HG02588 (cell line): ENCODE data around the gene CAPN13.

Experiments
- ATAC-seq: cut with Tn5 transposase; IDR thresholded peaks from one replicate; pipeline ENCODE4 v1.9.1; 2021; ENCODE audit warnings: mild to moderate bottlenecking, moderate library complexity; ENCODE audit not compliant: unreplicated experiment

CAPN13 gene

DNA sequence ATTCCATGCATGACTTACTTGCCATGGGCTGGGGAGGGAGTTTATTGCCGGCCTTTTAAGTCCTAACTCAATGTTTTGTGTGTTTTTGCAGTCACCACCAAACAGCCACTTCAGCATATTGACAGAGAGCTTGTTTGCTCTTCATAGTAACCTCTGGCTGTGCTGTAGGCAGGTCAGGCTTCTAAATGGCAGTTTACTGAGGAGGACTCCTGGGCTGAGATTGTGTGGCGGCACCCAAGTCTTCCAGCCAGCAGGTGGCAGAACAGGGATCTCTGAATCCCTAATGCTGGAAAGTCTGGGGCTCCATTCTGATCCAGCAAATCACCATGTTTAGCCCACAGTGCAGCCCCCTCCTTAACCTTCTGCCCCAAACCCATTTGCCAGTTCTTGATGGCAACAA lies 121.2 kb downstream of the CAPN13 start:
- ATAC-seq = no peak

DNA sequence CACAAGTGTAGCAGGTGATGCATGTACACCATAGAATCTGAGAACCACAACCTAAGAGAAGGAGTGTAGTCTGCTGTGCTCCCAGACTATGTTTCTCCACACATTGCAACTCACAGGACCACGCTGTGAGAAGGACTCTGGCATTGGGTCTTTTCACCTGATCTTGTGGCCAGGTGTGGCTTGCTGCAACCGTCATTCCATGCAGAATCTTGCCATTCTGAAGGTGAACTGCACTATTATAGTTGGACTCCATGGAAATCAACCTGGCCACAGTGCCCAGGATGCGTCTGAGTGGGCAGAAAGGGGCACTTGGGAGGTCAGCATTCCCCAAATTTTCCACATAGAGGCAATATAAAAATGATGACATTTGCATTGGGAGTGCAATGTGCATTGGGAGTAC lies 122.2 kb downstream of the CAPN13 start:
- no peak for ATAC-seq

DNA sequence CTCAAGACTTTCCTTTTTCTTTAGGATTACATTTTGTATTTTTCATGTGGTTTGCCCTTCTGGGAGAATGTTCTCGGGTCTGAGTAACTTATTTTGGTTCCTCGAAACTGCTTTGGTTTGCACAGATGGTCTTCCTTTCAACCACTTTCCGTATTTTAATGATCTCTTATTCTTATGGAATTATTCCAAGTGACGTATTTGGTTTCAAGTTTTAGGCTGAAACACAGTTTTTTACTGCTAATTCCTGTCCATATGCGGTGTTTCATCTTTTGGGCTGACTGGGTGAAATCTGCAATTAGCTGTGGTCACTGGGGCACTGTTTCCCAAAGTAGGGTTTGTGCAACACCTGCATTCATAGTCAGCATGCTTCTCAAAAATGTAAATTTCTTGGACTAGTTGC lies 122.7 kb downstream of the CAPN13 start:
- ATAC-seq = no peak

DNA sequence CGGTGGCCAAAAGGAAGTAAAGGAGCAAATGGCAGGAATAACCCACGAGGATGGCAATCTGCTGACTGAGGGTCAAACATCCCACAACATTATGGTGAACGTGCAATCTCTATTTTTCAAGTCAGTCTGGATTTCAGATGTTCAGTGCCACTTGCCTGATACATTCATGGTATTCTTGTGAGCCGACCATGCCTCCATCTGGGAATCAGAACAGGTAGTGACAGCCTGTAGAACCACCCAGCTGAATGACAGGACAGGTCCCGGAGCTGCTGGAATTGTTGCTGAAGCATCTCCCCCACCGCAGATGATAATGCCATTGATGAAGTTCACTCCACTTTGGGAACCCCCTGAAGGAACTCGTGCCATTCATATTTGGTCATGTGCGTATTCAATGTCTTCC lies 123.2 kb downstream of the CAPN13 start:
- ATAC-seq = no peak

DNA sequence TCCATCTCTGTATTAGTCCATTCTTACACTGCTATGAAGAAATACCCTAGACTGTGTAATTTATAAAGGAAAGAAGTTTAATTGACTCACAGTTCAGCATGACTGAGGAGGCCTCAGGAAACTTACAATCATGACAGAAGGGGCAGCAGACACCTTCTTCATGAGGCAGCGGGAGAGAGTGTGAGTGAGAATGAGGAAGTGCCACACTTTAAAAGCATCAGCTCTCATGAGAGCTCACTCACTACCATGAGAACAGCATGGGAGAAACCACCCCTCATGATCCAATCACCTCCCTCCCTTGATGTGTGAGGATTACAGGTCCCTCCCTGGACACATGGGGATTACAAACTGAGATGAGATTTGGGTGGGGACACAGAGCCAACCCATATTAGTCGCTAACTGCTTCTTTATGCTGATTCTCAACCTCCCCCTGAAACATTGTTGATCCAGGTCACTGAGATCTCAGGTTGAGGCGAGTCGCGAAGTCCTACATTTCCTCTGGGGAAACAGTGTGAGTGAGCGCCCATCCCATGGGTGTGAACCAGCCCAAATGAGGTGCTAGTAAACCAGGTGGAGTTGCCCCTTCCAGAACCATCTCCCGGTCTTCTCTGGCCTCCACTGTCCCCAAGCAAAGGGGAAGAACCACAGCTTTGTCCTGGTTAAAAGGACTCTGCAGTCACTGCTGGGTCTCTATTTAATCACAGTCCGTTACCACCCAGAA lies 123.8 kb downstream of the CAPN13 start:
- ATAC-seq = no peak

DNA sequence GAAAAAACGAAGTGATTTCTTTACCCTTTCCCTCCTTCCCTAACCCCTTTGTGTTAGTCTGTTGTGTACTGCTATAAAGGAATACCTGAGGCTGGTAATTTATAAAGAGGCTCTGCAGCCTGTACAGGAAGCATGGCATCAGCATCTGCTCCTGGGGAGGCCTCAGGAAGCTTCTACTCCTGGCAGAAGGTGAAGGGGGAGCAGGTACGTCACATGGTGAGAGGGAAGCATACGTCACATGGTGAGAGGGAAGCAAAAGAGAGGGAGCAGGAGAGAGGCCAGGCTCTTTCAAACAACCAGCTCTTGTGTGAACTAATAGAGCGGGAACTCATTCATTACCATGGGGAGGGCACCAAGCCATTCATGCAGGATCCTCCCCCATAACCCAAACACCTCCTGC lies 126.2 kb downstream of the CAPN13 start:
- no peak for ATAC-seq

DNA sequence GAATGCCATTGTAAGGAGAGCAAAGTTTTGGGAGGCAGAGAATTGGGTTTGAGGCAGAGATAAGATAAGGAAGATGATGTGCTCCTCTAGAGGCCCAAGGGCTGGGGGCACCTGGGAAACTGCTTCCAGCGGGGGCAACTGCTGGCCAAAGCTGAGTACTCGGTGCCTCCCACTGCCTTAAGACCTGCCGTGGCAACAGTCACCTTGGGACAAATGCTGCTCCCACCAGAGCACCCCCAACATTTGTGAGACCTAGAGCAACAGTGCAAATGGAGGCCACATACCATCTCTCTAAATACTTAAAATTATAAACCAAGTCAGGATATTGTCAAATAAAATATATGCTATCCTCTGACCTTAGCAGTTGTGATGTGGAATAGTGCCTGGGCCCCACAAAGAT lies 127.1 kb downstream of the CAPN13 start:
- no peak for ATAC-seq

DNA sequence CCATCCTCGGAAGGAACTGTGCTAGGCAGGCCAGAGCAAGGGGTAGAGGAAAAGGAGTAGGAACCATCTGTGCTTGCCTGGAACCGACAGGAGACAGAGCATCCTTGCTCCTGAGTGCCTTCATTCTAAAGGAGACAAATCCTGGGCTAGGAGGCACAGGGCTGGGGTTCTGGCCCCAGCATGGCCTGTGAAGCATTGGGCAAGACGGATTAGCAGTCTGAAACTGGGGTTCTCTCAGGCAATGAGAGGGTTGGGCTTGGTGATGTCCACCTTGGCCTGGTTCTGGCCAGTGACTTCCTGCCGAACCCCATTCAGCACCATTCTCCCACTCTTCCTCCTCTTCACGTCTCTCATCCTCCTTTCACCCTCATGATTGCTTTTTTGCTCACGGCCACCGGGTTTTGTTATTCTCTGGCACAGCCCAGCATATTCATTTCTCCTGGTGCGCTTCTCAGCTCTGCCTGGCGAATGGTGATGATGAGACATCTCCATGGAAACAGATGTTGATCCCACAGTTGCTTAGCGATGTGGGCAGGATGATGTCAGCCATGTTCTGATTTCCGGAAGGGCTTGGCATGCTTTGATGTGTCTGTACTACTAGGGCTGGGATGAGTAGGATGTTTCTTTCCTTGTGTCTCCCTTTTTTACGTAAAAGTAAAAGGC lies 127.7 kb downstream of the CAPN13 start:
- ATAC-seq = no peak

DNA sequence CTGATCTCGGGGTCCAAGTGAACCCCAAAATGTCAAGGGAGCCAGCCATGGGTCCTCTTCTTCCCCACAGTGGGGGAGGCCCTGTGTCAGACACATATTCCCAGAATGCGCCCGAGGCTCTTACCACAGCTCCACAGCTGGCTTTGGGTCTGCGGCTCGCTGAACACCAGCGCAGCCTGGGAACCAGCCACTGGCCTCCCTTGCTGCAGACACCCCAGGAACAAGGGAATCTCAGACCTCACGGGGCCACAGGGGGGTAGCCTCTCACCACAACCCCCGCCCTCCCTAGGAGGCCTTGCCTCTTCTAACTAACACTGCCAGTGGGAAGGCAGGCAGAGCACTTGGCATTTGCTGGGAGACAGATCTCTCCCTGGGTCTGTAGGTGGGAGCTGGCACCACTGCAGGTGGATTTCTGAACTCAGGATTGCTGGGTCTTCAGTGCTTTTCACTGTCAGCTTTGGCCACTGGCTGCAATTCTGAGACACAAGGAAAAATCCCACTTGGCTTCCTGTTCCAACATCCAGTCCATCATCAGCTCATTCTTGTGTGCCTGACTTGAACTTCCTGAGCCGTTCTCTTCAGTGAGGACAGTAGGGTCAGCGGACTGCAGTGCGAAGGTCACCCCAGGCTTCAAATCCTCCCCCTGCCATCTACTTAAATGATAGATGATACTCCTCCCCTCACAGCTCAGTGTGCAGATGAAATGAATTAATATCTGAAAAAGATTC lies 128.7 kb downstream of the CAPN13 start:
- no peak for ATAC-seq

DNA sequence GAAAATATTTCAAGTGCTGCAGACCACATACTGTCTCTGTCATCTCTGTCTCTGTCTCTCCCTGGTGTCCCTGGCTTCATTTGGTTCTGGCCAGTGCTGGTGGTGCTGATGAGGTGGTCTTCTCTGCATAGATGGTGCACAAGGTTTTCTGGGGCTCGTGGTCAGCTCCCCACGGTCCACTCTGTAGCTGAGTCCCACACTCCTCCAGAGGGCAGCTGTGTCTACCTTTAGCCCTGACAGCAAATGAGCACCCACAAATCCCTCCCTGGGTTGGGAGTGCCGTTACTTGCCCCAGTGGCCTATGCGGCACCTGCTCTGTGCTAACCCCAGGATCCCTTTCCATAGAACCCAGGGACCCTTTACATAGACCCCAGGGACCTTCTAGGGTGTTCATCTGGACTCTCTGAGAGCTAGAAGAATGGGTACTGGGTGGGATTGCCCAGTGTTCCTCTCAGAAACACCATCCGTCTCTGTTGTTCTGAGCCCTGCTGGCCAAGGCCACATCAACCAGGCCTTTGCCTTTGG lies 129.3 kb downstream of the CAPN13 start:
- no peak for ATAC-seq

DNA sequence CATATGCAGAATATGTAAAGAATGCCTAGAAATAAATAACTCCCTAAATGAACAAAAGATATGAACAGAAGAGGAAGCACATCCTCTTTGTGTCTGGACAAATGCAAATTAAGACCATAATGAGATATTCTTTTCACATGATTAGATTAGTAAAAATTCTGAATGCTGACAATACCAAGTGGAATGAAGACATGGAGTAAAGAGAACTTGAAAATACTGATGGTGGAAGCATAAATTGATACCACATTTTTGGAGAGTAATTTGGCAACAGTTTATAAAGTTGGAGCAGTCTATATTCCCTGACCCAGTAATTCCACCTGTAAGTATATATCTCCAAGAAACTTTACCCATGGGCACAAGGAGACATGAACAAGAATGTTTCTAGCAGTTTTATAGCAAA lies 130.0 kb downstream of the CAPN13 start:
- no peak for ATAC-seq

DNA sequence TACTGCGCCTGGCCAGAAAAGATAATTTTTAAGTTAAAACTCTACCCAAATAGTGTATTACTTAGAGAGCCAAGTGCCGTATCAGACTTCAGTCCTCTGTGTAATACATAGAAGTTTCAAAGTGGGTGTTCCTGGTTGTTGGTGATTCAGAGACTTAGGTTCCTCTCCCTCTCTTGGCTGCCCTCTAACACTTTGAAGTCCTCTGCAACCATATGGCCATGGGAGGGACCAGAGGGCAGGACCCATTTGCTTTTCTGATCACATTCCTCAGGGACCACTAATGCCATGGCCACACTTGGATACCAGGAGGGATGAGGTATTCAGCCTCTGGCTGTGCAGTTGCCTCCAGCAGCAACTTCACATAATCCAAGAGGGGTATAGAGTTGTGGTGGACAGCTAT lies 131.5 kb downstream of the CAPN13 start:
- no peak for ATAC-seq

DNA sequence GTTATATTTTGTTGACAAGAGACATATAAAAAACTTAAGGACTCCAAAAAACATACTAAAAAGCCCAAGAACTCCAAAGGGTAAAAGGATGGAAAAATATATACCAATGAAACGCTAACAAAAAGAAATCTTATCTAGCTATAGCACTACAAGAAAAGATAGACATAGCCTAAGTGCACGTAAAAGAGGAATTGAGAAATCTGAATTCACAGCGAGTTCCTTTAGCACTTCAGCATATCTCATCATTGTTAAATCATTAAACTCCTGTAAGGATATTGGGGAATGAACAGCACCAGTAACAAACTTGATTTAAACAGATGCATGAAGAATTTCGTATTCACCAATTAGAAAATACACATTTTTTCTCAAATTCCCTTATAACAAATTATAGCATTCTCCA lies 134.1 kb downstream of the CAPN13 start:
- no peak for ATAC-seq
